ENCODE results near the gene NHLRC1.

DNA sequence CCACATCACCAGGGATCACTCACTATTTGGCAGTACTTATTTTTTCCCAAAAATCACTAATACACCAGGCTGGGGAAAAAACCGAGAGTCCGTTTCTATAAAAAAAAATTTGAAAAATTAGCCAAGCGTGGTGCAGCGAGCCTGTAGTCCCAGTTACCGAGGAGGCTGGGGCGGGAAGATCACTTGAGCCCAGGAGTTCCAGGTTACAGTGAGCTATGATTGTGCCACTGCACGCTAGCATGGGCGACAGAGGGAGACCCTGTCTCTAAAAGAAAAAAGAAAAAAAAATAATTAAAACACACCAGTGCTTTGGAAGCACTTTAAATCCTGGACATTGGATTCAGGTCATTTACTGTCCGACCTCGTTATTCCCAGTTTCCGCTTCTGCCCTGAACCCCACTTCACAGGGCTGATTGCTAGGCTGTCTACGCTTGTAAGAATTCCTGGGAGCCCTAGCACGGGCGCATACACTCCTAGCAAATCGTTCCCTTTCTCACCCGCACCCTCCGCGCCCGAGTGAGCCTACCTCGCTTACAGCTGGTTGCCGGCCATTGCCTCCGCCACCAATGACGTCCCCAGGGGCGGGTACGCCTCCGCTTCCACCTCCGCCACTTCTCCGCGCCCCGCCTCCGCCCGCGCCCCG lies 32.2 kb upstream of the NHLRC1 start, which contains the start of gene TPMT:
- TF ChIP-seq, protein P1, sequence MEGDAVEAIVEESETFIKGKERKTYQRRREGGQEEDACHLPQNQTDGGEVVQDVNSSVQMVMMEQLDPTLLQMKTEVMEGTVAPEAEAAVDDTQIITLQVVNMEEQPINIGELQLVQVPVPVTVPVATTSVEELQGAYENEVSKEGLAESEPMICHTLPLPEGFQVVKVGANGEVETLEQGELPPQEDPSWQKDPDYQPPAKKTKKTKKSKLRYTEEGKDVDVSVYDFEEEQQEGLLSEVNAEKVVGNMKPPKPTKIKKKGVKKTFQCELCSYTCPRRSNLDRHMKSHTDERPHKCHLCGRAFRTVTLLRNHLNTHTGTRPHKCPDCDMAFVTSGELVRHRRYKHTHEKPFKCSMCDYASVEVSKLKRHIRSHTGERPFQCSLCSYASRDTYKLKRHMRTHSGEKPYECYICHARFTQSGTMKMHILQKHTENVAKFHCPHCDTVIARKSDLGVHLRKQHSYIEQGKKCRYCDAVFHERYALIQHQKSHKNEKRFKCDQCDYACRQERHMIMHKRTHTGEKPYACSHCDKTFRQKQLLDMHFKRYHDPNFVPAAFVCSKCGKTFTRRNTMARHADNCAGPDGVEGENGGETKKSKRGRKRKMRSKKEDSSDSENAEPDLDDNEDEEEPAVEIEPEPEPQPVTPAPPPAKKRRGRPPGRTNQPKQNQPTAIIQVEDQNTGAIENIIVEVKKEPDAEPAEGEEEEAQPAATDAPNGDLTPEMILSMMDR (IDR thresholded peaks at IDR 0.05; ENCODE audit: insufficient read depth, low read length): no peak
- TF ChIP-seq, protein P2, sequence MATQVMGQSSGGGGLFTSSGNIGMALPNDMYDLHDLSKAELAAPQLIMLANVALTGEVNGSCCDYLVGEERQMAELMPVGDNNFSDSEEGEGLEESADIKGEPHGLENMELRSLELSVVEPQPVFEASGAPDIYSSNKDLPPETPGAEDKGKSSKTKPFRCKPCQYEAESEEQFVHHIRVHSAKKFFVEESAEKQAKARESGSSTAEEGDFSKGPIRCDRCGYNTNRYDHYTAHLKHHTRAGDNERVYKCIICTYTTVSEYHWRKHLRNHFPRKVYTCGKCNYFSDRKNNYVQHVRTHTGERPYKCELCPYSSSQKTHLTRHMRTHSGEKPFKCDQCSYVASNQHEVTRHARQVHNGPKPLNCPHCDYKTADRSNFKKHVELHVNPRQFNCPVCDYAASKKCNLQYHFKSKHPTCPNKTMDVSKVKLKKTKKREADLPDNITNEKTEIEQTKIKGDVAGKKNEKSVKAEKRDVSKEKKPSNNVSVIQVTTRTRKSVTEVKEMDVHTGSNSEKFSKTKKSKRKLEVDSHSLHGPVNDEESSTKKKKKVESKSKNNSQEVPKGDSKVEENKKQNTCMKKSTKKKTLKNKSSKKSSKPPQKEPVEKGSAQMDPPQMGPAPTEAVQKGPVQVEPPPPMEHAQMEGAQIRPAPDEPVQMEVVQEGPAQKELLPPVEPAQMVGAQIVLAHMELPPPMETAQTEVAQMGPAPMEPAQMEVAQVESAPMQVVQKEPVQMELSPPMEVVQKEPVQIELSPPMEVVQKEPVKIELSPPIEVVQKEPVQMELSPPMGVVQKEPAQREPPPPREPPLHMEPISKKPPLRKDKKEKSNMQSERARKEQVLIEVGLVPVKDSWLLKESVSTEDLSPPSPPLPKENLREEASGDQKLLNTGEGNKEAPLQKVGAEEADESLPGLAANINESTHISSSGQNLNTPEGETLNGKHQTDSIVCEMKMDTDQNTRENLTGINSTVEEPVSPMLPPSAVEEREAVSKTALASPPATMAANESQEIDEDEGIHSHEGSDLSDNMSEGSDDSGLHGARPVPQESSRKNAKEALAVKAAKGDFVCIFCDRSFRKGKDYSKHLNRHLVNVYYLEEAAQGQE (IDR thresholded peaks at IDR 0.05; ENCODE audit: insufficient replicate concordance, low read depth): peak; percentile 20
- TF ChIP-seq POLR2AphosphoS5 (IDR thresholded peaks at IDR 0.05; ENCODE audit: low read depth): peak; percentile 56; the same call in 1 of the 2 replicates
- TF ChIP-seq GABPA (IDR thresholded peaks at IDR 0.05; ENCODE audit: low read depth): no peak

All from HL-60 (cell line).